ENCODE measurements around the gene MYO9A.

MYO9A gene

DNA sequence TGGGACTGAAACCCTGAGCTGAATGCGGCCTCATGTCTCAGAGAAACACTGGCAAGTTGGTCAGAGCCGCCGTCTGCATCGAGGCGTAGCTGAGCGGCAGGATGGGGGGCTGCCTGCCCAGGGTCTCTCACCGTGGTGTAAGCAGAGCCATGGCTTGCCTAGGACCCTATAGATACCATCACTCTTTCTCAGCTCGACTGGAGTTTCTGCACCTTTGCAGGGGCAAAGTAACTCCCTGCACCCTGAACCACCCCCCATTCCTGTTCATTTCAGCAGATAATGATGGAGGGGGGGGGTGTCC, 336.0 kb downstream of the MYO9A start:
- CTCF ChIA-PET, result interaction anchor here (0.9 to 5.0 kb wide), 9 partner anchors 8 to 374 kb away, joined by 3 to 59 read pairs (median 17); no protein-coding TSS in a partner anchor
- TF ChIP-seq, protein P1, sequence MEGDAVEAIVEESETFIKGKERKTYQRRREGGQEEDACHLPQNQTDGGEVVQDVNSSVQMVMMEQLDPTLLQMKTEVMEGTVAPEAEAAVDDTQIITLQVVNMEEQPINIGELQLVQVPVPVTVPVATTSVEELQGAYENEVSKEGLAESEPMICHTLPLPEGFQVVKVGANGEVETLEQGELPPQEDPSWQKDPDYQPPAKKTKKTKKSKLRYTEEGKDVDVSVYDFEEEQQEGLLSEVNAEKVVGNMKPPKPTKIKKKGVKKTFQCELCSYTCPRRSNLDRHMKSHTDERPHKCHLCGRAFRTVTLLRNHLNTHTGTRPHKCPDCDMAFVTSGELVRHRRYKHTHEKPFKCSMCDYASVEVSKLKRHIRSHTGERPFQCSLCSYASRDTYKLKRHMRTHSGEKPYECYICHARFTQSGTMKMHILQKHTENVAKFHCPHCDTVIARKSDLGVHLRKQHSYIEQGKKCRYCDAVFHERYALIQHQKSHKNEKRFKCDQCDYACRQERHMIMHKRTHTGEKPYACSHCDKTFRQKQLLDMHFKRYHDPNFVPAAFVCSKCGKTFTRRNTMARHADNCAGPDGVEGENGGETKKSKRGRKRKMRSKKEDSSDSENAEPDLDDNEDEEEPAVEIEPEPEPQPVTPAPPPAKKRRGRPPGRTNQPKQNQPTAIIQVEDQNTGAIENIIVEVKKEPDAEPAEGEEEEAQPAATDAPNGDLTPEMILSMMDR (IDR thresholded peaks at IDR 0.05; ENCODE audit: insufficient read depth, low read length, missing control alignments), result no peak

DNA sequence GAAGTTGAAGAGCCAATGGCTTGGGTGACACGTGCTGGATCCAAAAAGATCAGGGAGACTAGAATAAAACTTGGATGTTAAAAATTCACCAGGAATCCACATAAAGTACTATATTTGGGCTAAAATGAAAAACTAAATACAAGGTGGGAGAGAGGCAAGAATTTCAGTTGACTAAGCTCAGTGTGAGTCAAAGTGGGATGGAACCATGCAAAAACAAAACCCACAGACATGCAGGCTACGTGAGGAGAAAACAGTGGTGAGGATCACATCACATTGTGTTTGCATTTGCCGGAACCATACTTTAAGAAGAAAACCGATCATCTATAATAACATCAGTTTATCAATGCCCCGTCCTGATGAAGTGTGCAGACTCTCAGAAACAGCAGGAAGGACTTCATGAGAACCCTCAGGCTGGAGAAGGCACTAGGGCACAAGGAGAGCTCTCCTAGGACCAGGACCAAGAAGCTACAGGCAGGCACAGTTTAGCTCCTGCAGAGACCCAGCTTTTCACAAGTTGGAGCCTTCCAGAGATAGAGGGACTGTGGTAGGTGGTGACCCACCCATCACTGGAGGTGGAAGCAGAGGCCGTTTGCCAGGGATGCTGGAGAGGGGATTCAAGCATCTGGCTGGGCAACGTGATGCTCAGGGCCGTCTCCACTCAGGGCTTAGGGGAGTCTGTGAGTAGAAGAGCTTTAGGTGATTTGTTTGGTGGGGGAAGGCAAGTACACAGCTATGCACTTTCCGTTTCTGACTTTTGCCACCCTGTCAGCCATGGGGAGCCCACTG, 336.6 kb downstream of the MYO9A start:
- peak; percentile 14 for DNase-seq (ENCODE audit: low read depth, low spot score)
- TF ChIP-seq, protein P1 (IDR thresholded peaks at IDR 0.05; ENCODE audit: insufficient read depth, low read length, missing control alignments), result no peak
- POLR2A ChIA-PET, result interaction anchor here (1.1 kb wide), 1 partner anchor 10 kb away, joined by 5 read pairs; no protein-coding TSS in a partner anchor

More for the DNA sequence above, 336.0 kb downstream of the MYO9A start:
- DNase-seq (ENCODE audit: low read depth, low spot score), result no peak
- POLR2A ChIA-PET, result interaction anchor here (1.1 kb wide), 1 partner anchor 9 kb away, joined by 5 read pairs; no protein-coding TSS in a partner anchor
- no peak overlapping the region for H3K4me3 ChIP-seq (ENCODE audit: low read depth, low read length)

DNA sequence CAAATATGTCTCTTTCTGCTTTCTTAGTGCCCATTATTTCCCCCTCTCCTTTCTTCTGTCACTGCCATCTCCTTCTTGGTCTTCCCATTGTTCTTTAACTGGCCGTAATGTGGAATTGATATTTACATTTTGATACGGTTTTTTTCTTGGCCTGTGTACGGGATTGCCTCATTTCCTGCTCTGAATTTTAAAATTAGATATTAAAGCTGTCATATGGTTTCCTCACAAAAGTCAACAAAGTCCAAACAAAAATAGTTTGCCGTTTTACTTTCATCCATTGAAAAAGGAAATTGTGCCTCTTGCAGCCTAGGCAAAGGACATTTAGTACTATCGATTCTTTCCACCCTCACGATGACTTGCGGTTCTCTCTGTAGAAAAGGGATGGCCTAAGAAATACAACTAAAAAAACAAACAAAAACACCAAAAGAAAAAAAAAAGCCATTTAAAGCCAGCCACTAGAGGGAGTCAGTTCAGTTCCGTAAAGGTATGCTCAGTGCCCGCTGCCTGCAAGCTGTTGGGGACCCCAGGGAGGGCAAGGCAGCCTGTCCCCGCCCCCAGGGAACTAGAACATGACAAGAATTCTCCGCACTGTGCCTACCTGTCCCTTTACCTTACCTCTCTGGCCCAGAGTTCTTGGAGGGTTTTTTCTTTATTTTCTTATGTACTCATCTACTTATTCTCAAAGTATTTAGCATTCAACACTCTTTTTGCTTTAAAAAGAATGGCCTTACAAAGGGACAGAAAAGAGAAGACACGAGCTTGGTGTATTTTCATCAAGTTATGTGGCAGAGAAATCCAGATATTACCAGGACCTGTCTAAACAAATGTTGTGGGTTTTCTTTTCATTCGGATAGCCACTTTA, 337.6 kb downstream of the MYO9A start:
- H3K4me3 ChIP-seq (ENCODE audit: low read depth, low read length), result no peak overlapping the region
- CTCF ChIA-PET, result interaction anchor here (0.6 to 5.0 kb wide), 16 partner anchors 9 to 906 kb away, joined by 3 to 59 read pairs (median 4); no protein-coding TSS in a partner anchor
- TF ChIP-seq, protein P1 (IDR thresholded peaks at IDR 0.05; ENCODE audit: insufficient read depth, low read length, missing control alignments), result peak; percentile 61
- POLR2A ChIA-PET, result interaction anchor here (1.1 kb wide), 1 partner anchor 11 kb away, joined by 5 read pairs; no protein-coding TSS in a partner anchor
- DNase-seq (ENCODE audit: low read depth, low spot score), result no peak

More for the DNA sequence above, 336.6 kb downstream of the MYO9A start:
- CTCF ChIA-PET, result interaction anchor here (0.6 to 5.0 kb wide), 18 partner anchors 9 to 907 kb away, joined by 3 to 59 read pairs (median 4); no protein-coding TSS in a partner anchor
- no peak overlapping the region for H3K4me3 ChIP-seq (ENCODE audit: low read depth, low read length)

DNA sequence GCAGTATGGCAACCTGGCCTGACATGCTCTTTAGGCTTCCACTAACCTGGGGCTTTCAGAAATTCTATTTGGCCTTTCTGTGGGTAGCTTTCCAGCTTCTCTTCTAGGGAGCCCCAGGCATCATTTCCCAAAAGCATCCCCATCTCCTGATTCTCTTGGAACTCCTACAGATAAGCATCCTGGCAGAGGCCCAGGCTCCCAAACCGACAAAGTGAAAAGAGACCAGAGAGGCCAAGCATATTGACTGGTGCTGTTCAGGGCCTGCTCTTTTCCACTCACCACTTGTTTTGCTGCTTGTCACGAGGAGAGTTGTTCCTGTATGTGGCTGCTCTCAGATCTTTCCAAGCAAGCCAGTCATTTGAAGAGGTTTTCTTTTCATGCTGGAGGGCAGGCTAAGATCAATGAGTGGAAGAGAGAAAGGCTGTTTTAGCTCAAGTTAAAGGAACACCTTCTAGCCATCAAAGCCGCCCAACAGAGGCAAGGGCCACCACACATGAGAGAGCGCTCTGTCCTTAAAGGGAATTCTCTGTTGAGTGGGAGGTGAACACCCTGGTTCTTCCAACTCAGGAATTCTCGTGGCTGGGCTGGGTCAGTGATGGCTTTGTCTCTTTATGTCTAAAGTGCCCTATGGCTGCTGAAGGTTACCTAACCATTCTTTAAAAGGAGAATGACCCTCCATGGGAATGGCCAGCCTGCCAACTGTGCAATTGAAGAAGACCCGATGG, 338.7 kb downstream of the MYO9A start:
- TF ChIP-seq, protein P1 (IDR thresholded peaks at IDR 0.05; ENCODE audit: insufficient read depth, low read length, missing control alignments), result no peak
- ChIA-PET POLR2A (no interaction called here), CTCF (interaction anchor here (0.7 to 5.0 kb wide), 9 partner anchors 11 to 377 kb away, joined by 3 to 59 read pairs (median 5); no protein-coding TSS in a partner anchor)
- H3K4me3 ChIP-seq (ENCODE audit: low read depth, low read length), result no peak overlapping the region
- DNase-seq (ENCODE audit: low read depth, low spot score), result no peak

DNA sequence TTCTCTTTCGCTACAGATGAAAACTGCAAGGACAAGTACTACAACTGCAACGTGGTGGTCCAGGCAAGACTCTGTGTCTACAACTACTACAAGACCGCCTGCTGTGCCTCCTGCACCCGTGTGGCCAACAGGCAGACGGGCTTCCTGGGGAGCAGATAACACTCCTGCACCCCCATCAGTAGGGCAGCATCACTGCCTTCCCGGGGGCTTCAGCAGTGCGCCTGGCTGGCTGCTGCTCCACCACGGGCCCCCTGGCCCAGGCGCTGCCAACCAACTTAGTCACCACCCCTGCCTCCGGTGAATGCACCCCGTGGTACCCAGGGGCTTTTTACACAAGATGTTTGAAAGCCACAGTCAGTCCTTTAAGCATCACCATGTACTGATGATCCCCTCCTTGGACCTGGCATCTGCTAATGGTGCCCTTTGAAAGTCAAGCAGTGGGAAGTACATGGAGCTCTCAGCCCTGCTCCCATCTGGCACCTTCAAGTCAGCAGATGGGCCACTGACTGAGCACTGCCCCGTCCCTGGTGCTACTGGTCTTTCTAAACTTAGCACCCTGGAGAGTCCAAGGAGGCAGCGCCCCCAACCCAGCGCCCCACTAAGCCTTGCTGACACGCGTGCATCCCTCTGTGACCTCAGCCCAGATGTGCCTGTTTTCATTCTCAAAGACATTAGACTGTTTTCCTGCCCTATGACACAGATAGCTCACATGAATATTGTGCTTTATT, 340.6 kb downstream of the MYO9A start:
- POLR2A ChIA-PET, result no interaction called here
- TF ChIP-seq, protein P1 (IDR thresholded peaks at IDR 0.05; ENCODE audit: insufficient read depth, low read length, missing control alignments), result no peak
- CTCF ChIA-PET, result interaction anchor here (1.0 to 5.0 kb wide), 9 partner anchors 13 to 333 kb away, joined by 3 to 59 read pairs (median 19); no protein-coding TSS in a partner anchor
- H3K4me3 ChIP-seq (ENCODE audit: low read depth, low read length), result no peak overlapping the region
- DNase-seq (ENCODE audit: low read depth, low spot score), result no peak

Measured in AG04449 (cell line).